Peyer's patch (tissue), 4 donors: ENCODE measurements around the gene LHFPL2. TPM values are rescaled to one million over a fixed set of nuclear protein-coding genes. Genes with fewer than 3 reads are reported as not detected.
"Not testable (repeated sequence)": the region's sequence is repeated elsewhere in the genome, so short reads cannot be mapped to it uniquely, and the experiment has no call there.

ENCODE experiments used
- DNase-seq, 3 donors: peaks; one replicate each; pipeline ENCODE4 v3.0.0-alpha.2; 2017 to 2019
- H3K27ac ChIP-seq, 4 donors: fragments of 200-600 bp; sonication (generic); one replicate each; pipeline ENCODE4 v1.5.1; 2016 to 2019
- H3K27me3 ChIP-seq, 2 donors: fragments of 200-600 bp; sonication (generic); one replicate each; pipeline ENCODE4 v1.5.1; 2019
- H3K36me3 ChIP-seq, 3 donors: fragments of 200-600 bp; sonication (generic); one replicate each; pipeline ENCODE4 v1.5.1; 2016 to 2019
- H3K4me1 ChIP-seq, 4 donors: fragments of 200-600 bp; sonication (generic); one replicate each; pipeline ENCODE4 v1.5.1; 2016 to 2019
- H3K4me3 ChIP-seq, 4 donors: fragments of 200-600 bp; sonication (generic); 1 replicate in 3 of 4; 2 replicates in 1 of 4; pipeline ENCODE4 v1.5.1; 2016 to 2019; ENCODE audit warnings: mild to moderate bottlenecking in 1 of 4
- H3K9me3 ChIP-seq, 4 donors: fragments of 200-600 bp; sonication (generic); one replicate each; pipeline ENCODE4 v1.5.1; 2016 to 2019; ENCODE audit warnings: mild to moderate bottlenecking in 1 of 4
- POLR2A ChIP-seq, 2 donors: fragments of 450-650 bp; IDR thresholded peaks; one replicate each; pipeline ENCODE4 v1.5.1; 2017; ENCODE audit warnings: antibody characterized with exemption in 2 of 2, mild to moderate bottlenecking in 2 of 2, moderate library complexity in 2 of 2
- total RNA-seq, 4 donors: library from RNA; depleted of rRNA; stranded (reverse); fragments of >200 nt; gene quantifications; one replicate each; pipeline ENCODE4 v1.1.0, GENCODE V29; 2016
- TF ChIP-seq, protein P1 (sequence below), 6 experiments: fragments of 450-650 bp in 4 of 6; fragments of 200-600 bp in 2 of 6; sonication (generic) in 1 of 6; IDR thresholded peaks; one replicate each; pipeline ENCODE4 v1.5.1; 2017 to 2019; ENCODE audit warnings: antibody characterized with exemption in 6 of 6, mild to moderate bottlenecking in 3 of 6, moderate library complexity in 1 of 6

LHFPL2 gene
- total RNA-seq, 4 donors from 2014 or later = 22.3 to 63.4 (median 55.7) TPM

DNA sequence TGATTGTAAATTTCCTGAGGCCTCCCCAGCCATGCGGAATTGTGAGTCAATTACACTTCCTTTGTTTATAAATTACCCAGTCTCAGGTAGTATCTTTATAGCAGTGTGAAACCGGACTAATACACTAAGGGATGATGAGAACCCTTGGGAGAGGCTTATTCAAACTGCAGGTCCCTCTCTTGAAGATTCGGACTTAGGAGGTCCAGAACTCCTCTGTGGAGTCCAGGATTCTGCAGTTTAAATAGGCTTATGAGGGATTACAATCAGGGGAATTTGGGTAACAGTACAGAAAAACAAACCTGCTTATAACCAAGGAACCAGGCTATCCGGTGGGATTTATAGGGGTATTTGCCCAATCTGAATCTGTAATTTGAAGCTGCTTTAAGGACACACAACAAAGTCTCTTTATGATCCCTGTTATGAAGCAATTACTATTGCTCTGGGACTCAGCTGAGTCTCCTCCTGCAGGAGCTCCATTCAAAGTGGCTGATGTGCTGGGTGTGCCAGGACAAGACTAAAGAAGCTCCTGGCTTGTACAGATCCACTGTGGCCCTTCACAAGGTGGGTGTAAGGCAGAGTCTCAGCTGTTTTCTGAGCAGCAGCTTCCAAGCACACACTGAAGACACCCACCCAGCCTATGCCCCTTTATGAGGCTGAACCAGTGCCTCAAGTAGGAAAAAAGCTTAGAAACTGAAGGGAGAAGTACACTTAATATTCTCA, 41.8 kb upstream of the LHFPL2 start:
- no peaks in the 10 kb centered on the region for H3K27me3 ChIP-seq

DNA sequence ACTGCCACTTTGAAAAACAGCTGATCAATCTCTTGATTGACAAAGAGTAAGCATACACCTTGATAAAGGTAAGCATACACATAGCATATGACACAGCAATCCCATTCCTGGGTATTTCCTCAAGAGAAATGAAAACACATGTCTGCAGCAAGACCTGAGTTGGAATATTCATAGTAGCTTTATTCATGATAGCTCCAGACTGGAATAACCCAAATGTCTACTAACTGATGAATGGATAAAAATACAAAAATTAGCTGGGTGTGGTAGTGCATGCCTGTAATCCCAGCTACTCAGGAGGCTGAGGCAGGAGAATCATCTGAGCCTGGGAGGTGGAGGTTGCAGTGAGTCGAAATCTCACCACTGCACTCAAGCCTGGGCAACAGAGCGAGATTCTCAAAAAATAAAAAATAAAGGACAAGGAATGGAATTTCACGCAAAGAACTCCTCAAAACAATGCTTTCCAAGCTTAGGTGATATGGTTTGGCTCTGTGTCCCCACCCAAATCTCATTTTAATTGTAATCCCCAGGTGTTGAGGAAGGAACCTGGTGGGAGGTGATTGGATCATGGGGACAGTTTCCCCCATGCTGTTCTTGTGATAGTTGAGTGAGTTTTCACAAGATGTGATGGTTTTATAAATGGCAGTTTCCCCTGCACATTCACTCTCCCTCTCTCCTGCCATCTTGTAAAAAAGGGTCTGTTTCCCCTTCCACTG, 41.1 kb upstream of the LHFPL2 start:
- no peaks in the 10 kb centered on the region for H3K9me3 ChIP-seq
- TF ChIP-seq, protein P1, sequence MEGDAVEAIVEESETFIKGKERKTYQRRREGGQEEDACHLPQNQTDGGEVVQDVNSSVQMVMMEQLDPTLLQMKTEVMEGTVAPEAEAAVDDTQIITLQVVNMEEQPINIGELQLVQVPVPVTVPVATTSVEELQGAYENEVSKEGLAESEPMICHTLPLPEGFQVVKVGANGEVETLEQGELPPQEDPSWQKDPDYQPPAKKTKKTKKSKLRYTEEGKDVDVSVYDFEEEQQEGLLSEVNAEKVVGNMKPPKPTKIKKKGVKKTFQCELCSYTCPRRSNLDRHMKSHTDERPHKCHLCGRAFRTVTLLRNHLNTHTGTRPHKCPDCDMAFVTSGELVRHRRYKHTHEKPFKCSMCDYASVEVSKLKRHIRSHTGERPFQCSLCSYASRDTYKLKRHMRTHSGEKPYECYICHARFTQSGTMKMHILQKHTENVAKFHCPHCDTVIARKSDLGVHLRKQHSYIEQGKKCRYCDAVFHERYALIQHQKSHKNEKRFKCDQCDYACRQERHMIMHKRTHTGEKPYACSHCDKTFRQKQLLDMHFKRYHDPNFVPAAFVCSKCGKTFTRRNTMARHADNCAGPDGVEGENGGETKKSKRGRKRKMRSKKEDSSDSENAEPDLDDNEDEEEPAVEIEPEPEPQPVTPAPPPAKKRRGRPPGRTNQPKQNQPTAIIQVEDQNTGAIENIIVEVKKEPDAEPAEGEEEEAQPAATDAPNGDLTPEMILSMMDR (IDR thresholded peaks at IDR 0.05) = no peak
- no peak for TF ChIP-seq POLR2A (IDR thresholded peaks at IDR 0.05)
- DNase-seq = no peak
- no peaks in the 10 kb centered on the region for H3K4me1 ChIP-seq
- no peak overlapping the region for H3K27ac ChIP-seq
- H3K4me3 ChIP-seq = no peak overlapping the region
- H3K27me3 ChIP-seq = no peaks in the 10 kb centered on the region
- H3K36me3 ChIP-seq = no peaks in the 10 kb centered on the region

More for the DNA sequence above, 41.8 kb upstream of the LHFPL2 start:
- Histone ChIP-seq H3K27ac (no peak overlapping the region), H3K4me3 (no peak overlapping the region), H3K9me3 (no peaks in the 10 kb centered on the region), H3K36me3 (no peaks in the 10 kb centered on the region), H3K4me1 (no peaks in the 10 kb centered on the region)
- no peak for DNase-seq
- no peak for TF ChIP-seq POLR2A (IDR thresholded peaks at IDR 0.05)
- TF ChIP-seq, protein P1 (IDR thresholded peaks at IDR 0.05) = no peak

DNA sequence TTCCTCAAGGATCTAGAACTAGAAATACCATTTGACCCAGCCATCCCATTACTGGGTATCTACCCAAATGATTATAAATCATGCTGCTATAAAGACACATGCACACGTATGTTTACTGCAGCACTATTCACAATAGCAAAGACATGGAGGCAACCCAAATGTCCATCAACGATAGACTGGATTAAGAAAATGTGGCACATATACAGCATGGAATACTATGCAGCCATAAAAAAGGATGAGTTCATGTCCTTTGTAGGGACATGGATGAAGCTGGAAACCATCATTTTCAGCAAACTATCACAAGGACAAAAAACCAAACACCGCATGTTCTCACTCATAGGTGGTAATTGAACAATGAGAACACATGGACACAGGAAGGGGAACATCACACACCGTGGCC, 38.9 kb upstream of the LHFPL2 start:
- not testable (repeated sequence) for H3K9me3 ChIP-seq, H3K36me3 ChIP-seq, H3K27ac ChIP-seq, H3K4me3 ChIP-seq, H3K4me1 ChIP-seq, DNase-seq, H3K27me3 ChIP-seq

DNA sequence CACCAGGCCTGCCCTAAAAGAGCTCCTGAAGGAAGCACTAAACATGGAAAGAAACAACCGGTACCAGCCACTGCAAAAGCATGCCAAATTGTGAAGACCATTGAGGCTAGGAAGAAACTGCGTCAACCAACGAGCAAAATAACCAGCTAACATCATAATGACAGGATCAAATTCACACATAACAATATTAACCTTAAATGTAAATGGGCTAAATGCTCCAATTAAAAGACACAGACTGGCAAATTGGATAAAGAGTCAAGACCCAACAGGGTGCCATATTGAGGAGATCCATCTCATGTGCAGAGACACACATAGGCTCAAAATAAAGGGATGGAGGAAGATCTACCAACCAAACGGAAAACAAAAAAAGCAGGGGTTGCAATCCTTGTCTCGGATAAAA, 35.3 kb upstream of the LHFPL2 start:
- not testable (repeated sequence) for H3K27me3 ChIP-seq, H3K4me3 ChIP-seq, H3K27ac ChIP-seq, H3K9me3 ChIP-seq, H3K36me3 ChIP-seq, H3K4me1 ChIP-seq, DNase-seq

DNA sequence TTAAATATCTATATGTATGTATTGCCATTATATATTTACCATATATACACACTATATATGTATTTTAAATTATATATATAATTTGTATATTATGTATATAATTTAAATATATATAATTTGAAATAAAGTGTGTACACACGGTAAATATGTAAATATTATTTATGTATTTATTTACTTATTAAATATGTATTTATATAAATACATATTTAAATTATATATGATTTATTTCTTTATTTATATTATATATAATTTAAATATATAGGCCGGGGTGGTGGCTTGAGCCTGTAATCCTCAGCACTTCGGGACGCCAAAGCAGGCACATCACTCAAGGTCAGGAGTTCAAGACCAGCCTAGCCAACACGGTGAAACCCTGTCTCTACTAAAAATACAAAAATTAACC, 31.3 kb upstream of the LHFPL2 start:
- H3K27me3 ChIP-seq = no peaks in the 10 kb centered on the region
- no peak overlapping the region for H3K4me3 ChIP-seq
- no peaks in the 10 kb centered on the region for H3K36me3 ChIP-seq
- DNase-seq = no peak
- no peak overlapping the region for H3K27ac ChIP-seq
- TF ChIP-seq POLR2A (IDR thresholded peaks at IDR 0.05) = no peak
- TF ChIP-seq, protein P1 (IDR thresholded peaks at IDR 0.05) = no peak
- H3K4me1 ChIP-seq = peaks cover 0 to 21% (median 0%) of the 10 kb centered on the region in 4 donors
- H3K9me3 ChIP-seq = no peaks in the 10 kb centered on the region

DNA sequence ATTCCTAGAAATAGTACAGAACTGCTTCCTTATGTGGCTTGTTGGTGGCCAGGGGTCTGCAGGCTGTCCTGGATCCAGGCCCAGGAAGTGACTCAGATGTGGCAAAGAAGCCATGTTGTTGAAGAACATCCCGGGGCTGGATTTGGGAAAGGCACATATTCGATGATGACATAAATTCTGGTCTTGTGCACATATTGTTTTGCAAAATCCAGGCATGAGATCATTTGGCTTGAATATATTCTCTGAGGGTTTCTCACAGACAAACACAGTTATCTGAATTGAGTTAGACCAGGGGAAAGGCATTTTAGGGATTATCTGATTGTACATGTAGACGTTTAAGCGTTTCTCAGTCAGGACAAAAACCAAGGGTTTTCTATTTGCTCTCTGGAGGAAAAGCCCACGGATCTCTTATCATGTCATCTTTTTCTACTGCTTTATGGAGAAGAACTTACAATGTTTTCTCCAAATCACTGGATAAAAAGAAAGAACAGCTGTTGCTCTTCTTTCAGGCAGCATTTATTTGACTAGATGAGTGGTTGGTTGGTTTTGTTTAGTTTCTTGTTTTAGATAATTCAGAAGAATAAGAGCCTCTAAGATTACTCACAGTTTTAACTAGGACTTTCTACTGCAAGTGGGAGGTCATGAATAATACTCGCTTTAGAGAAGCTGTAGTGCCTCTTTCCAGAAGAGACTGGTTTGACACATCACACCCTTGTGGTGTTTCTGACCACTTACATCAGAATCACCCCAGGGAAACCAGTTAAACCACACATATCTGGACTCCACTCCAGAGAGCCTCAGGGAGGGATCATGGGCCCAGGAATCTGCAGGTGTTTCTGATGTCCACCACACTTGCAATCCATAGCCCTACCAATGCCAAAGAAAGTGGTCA, 29.5 kb upstream of the LHFPL2 start:
- Histone ChIP-seq H3K36me3 (no peaks in the 10 kb centered on the region), H3K9me3 (no peaks in the 10 kb centered on the region), H3K27me3 (no peaks in the 10 kb centered on the region), H3K4me3 (no peak overlapping the region), H3K4me1 (peaks cover 0 to 21% (median 0%) of the 10 kb centered on the region in 4 donors), H3K27ac (peak overlapping the region in 3 of 4 donors; percentile 28 to 62 (median 39))
- no peak for DNase-seq
- no peak for TF ChIP-seq POLR2A (IDR thresholded peaks at IDR 0.05)
- TF ChIP-seq, protein P1 (IDR thresholded peaks at IDR 0.05) = no peak
